Upper lobe of left lung (tissue), 4 donors: ENCODE results near the gene TLE2.

ENCODE experiments used
- POLR2A ChIP-seq, 4 donors: fragments of 450-650 bp; IDR thresholded peaks; one replicate each; pipeline ENCODE4 v1.5.1; 2016 to 2017; ENCODE audit warnings: antibody characterized with exemption in 4 of 4, mild to moderate bottlenecking in 2 of 4
- POLR2AphosphoS5 ChIP-seq, 2 donors: sonication (generic); formaldehyde crosslinking; IDR thresholded peaks; one replicate each; pipeline ENCODE4 v1.5.1; 2017; ENCODE audit warnings: antibody characterized with exemption in 2 of 2
- TF ChIP-seq, protein P1 (sequence below), 6 experiments: fragments of 450-650 bp in 4 of 6; fragments of 200-600 bp in 2 of 6; sonication (generic) in 2 of 6; IDR thresholded peaks; one replicate each; pipeline ENCODE4 v1.5.1; 2016 to 2019; ENCODE audit warnings: antibody characterized with exemption in 6 of 6

- TF ChIP-seq POLR2AphosphoS5 (IDR thresholded peaks at IDR 0.05) (no peak), POLR2A (IDR thresholded peaks at IDR 0.05) (no peak)
- TF ChIP-seq, protein P1, sequence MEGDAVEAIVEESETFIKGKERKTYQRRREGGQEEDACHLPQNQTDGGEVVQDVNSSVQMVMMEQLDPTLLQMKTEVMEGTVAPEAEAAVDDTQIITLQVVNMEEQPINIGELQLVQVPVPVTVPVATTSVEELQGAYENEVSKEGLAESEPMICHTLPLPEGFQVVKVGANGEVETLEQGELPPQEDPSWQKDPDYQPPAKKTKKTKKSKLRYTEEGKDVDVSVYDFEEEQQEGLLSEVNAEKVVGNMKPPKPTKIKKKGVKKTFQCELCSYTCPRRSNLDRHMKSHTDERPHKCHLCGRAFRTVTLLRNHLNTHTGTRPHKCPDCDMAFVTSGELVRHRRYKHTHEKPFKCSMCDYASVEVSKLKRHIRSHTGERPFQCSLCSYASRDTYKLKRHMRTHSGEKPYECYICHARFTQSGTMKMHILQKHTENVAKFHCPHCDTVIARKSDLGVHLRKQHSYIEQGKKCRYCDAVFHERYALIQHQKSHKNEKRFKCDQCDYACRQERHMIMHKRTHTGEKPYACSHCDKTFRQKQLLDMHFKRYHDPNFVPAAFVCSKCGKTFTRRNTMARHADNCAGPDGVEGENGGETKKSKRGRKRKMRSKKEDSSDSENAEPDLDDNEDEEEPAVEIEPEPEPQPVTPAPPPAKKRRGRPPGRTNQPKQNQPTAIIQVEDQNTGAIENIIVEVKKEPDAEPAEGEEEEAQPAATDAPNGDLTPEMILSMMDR (IDR thresholded peaks at IDR 0.05): no peak
These were observed at the start of gene TLE2 for GRCh38 chr19:3029065-3029923.
